Embryonic facial prominence (tissue), 1 donor: ENCODE data around the gene PAM16.

Experiments
- DNase-seq: peaks from one replicate; pipeline ENCODE4 v3.0.0-alpha.2; 2016; ENCODE audit errors: extremely low spot score

The PAM16 gene

DNA sequence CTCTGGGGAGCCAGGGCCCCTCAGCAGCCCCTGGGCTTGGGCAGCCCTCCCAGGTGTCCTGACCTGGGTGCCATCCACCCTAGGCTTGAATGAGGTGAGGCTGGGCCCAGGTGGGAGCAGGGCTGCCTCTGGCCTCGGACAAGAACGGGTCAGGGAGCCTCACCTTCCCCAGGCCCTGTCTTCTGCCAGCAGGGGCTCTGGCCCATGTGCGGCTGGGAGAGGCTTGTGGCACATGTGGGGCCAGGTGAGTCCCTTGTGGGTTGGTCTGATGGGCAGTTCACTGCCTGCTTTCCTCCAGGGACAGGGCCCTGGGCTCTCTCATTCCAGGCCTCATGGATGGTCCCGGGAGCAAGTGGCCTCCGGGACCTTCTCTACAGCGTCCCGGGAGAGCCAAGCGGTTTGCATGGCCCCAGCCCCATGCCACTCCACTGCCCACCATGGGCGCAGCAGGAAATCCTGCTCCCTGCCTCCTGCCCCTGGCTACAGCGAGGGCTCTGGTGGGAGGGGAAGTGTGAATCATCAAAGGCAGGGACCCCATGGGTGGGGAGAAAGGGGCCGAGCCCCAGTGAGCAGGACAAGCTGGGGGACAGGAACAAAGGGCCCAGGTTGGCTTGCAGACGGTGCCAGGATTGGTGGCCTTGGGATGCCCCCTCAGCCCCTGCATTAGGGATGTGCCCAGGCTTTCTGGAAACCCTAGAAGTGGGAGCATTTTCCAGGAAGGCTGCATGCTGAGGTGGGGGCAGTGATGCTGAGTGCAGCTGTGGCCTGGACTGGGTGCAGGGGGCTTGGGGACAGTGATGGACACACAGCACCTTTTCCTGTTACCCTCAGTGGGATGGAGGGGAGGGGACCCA is 32.7 kb upstream of the PAM16 start:
- no peak for DNase-seq

DNA sequence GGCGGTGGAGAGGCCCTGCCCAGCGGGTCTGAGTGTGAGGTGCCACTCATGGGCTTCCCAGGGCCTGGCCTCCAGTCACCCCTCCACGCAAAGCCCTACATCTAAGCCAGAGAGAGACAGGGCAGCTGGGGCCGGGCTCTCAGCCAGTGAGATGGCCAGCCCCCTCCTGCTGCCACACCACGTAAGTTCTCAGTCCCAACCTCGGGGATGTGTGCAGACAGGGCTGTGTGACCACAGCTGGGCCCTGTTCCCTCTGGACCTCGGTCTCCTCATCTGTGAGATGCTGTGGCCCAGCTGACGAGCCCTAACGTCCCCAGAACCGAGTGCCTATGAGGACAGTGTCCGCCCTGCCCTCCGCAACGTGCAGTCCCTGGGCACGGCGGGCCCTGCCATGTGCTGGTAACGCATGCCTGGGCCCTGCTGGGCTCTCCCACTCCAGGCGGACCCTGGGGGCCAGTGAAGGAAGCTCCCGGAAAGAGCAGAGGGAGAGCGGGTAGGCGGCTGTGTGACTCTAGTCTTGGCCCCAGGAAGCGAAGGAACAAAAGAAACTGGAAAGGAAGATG is 31.8 kb upstream of the PAM16 start:
- DNase-seq, result no peak

DNA sequence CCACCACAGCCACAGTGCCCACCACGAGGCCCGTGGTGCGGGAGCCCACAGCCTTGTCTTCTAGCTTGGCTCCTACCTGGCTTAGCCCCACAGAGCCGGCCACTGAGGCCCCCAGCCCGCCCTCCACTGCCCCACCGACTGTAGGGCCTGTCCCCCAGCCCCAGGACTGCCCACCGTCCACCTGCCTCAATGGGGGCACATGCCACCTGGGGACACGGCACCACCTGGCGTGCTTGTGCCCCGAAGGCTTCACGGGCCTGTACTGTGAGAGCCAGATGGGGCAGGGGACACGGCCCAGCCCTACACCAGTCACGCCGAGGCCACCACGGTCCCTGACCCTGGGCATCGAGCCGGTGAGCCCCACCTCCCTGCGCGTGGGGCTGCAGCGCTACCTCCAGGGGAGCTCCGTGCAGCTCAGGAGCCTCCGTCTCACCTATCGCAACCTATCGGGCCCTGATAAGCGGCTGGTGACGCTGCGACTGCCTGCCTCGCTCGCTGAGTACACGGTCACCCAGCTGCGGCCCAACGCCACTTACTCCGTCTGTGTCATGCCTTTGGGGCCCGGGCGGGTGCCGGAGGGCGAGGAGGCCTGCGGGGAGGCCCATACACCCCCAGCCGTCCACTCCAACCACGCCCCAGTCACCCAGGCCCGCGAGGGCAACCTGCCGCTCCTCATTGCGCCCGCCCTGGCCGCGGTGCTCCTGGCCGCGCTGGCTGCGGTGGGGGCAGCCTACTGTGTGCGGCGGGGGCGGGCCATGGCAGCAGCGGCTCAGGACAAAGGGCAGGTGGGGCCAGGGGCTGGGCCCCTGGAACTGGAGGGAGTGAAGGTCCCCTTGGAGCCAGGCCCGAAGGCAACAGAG is 31.0 kb upstream of the PAM16 start:
- DNase-seq, result no peak

DNA sequence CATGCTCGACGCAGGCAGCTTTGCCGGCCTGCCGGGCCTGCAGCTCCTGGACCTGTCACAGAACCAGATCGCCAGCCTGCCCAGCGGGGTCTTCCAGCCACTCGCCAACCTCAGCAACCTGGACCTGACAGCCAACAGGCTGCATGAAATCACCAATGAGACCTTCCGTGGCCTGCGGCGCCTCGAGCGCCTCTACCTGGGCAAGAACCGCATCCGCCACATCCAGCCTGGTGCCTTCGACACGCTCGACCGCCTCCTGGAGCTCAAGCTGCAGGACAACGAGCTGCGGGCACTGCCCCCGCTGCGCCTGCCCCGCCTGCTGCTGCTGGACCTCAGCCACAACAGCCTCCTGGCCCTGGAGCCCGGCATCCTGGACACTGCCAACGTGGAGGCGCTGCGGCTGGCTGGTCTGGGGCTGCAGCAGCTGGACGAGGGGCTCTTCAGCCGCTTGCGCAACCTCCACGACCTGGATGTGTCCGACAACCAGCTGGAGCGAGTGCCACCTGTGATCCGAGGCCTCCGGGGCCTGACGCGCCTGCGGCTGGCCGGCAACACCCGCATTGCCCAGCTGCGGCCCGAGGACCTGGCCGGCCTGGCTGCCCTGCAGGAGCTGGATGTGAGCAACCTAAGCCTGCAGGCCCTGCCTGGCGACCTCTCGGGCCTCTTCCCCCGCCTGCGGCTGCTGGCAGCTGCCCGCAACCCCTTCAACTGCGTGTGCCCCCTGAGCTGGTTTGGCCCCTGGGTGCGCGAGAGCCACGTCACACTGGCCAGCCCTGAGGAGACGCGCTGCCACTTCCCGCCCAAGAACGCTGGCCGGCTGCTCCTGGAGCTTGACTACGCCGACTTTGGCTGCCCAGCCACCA is 30.2 kb upstream of the PAM16 start:
- no peak for DNase-seq

- DNase-seq, result no peak
Observed at GRCh38 chr16:4380119-4381063, 29.3 kb upstream of the PAM16 start.

GRCh38 chr16:4378999-4379690 is 28.0 kb upstream of the PAM16 start:
- no peak for DNase-seq

- no peak for DNase-seq
Observed at GRCh38 chr16:4378161-4378666, 27.1 kb upstream of the PAM16 start.

- no peak for DNase-seq
Observed at GRCh38 chr16:4377573-4378154, 26.5 kb upstream of the PAM16 start.

- no peak for DNase-seq
Observed at GRCh38 chr16:4376893-4377572, 25.9 kb upstream of the PAM16 start.

- no peak for DNase-seq
Observed at GRCh38 chr16:4376126-4376892, 25.2 kb upstream of the PAM16 start.

GRCh38 chr16:4375717-4376116 is 24.6 kb upstream of the PAM16 start:
- no peak for DNase-seq

DNA sequence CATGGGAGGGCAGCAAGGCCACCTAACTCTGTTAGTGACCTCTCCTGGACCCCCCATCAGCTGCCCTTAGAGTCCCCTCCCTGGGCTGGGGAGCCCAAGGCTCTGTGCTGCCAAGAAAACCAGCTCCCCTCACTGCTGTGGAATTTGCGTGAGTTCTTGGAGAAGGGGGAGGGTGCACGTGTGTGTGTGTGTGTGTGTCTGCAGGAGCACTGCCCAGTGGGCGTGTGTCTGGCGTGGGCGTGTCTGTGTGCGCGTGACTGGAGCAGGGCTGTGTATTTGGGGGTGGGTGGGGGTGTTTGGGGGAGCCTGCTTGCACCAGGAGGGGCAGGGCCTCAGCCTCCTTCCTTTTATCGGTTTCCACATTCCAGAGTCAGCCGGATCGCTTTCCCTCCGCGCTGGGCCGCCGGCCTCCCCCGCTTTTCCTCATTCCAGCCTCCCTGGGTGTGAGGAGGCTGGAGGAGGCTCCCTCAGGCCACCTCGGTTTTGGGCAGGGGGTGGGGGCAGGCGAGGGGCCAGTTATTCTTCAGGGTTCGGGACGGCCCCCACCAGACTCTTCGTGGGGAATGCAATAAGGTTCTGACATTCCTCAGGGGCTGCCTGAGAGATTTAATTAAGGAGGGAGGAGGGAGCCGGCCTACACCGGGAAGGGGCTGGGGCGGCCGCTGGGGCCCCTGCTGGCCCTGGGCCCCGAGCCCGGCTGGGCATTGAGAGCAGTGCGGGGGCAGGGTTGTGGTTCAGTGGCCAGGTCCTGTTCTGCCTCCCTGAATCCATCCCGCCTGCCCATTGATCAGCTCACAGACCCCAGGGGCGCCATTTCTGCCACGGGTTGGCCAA is 23.0 kb upstream of the PAM16 start:
- DNase-seq, result peak; percentile 71

DNA sequence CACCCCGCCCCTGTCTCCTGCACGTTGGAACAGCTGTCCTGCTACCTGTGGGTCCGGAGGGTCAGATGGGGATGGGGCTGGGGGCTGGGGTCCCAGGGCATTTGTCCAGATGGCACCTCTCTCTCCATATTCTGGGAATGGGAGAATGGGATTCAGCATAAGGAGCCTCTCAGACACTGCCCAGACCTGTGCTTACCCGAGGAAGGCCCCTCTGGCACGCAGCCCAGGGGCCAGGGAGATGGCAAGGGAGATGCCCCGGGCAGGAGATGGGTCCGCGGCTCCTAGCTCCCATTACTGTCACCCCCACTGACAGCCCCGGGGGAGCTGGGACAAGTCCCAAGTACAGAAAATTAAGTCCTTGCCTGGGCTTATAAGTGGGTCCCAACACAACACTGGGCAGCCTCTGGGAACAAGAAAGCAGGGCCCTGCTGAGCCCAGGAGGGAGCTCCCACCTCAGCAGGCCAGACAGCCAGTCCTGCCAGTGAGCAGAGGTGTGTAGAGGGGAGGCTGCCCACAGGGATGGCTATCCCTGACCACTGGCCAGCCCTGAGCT is 22.3 kb upstream of the PAM16 start:
- DNase-seq, result no peak

DNA sequence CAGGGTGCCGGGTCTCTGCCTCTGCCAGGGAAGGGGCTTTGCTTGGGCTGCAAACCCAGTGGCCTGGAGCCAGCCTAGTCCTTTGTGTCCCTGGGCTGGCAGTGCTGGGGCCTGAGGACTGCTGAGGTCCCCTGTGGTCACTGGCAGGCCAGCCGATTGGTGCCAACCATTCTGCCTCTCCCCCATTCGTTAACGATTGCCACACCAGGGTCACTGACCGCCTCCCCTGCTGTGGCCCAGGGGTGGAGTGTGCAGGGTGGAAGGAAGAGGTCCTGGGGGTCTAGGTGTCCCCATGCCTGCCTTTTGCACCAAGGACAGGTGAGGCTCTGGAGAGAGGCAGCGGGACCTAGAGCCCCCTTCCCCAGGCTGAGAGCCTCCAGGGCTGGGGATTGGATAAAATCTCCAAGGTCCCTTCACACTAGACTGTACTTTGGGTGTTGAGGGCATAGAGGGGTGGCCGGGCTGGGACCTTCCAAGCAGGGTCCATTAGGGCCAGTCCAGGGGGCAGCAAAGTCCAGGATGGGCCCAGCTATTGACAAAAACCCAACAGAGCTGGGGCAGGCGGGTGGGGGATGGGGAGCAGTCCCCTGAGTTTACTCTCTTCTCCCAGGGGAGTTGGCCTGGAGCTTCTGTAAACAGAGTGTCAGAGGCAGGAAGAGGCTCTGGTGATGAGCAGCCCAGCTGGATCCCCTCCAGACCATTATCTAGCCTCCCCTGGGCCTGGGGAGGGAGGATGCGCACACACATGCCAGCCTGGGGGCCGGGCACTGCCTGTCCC is 21.6 kb upstream of the PAM16 start:
- DNase-seq, result no peak

- no peak for DNase-seq
Observed at GRCh38 chr16:4372001-4372577, 21.0 kb upstream of the PAM16 start.
